Measurements from ENCODE around the gene RNGTT. TPM values are rescaled to one million over a fixed set of nuclear protein-coding genes. Genes with fewer than 3 reads are reported as not detected.

RNGTT gene
- total RNA-seq, 1 experiment from 2014 or later: 15.2 TPM

DNA sequence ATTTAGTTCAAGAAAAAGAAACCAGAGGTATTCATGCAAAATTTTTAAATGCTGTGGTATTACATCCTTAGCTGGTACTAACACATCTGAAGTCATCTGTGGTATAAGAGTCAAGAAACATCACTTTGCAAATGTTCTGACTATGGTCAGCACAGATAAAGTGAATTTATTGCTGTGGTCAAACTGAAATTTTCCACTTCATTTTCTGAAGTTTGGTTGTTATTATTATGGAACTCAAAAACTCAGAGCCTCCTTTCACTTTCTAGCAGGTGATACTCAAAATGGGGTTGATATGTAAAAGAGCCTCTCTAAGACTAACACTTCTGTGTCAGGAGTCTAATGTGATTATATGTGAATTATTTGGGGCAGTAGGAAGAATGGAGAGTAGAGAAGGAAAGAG is 257.8 kb downstream of the RNGTT start:
- Histone ChIP-seq H3K9me2 (ENCODE audit: insufficient read depth) (no peaks in the 10 kb centered on the region), H3K4me3 (no peak overlapping the region), H3F3A (ENCODE audit: insufficient read depth, low read depth) (no peaks in the 10 kb centered on the region), H3K4me1 (replicated peaks; ENCODE audit: insufficient read depth) (no peaks in the 10 kb centered on the region), H3K9me3 (ENCODE audit: insufficient read depth, low read depth) (no peaks in the 10 kb centered on the region), H4K20me1 (ENCODE audit: insufficient read depth) (no peaks in the 10 kb centered on the region; the same call in 1 of the 2 replicates), H2AFZ (no peak overlapping the region), H3K27me3 (ENCODE audit: insufficient read depth, low read depth) (no peaks in the 10 kb centered on the region), H3K27ac (no peak overlapping the region), H3K79me2 (ENCODE audit: low read depth) (no peaks in the 10 kb centered on the region), H3K36me3 (ENCODE audit: low read depth) (no peaks in the 10 kb centered on the region), H3K4me2 (no peak overlapping the region)
- intact Hi-C loops (cut with micrococcal nuclease; ENCODE audit: unreplicated experiment): no loop called here
- TF ChIP-seq, protein P1, sequence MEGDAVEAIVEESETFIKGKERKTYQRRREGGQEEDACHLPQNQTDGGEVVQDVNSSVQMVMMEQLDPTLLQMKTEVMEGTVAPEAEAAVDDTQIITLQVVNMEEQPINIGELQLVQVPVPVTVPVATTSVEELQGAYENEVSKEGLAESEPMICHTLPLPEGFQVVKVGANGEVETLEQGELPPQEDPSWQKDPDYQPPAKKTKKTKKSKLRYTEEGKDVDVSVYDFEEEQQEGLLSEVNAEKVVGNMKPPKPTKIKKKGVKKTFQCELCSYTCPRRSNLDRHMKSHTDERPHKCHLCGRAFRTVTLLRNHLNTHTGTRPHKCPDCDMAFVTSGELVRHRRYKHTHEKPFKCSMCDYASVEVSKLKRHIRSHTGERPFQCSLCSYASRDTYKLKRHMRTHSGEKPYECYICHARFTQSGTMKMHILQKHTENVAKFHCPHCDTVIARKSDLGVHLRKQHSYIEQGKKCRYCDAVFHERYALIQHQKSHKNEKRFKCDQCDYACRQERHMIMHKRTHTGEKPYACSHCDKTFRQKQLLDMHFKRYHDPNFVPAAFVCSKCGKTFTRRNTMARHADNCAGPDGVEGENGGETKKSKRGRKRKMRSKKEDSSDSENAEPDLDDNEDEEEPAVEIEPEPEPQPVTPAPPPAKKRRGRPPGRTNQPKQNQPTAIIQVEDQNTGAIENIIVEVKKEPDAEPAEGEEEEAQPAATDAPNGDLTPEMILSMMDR (conservative IDR thresholded peaks at IDR 0.05): no peak
- TF ChIP-seq EZH2 (IDR thresholded peaks at IDR 0.05; ENCODE audit: low read depth): no peak
- DNase-seq: no peak
- CTCF ChIA-PET: no interaction called here
- POLR2A ChIA-PET (ENCODE audit: unreplicated experiment): no interaction called here
- BruUV-seq (replicated peaks): no TSS peak

DNA sequence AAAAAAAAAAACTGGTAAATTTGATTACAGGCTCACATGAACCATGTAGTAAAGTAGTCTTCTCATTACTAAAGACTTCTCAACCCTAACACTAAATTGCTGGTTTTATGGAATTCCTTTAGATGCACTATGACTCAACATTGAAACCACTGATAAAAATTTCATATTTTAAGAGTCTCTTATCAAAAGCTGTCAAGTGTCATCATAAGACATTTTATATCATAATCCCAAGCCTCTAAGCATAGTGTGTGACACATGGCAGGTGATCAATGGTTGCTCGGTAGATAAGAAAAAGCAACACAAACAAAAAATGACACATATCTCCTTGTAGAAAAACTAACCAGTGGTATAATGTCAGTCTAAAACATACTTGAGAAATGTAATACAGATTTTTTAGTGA is 258.4 kb downstream of the RNGTT start:
- POLR2A ChIA-PET (ENCODE audit: unreplicated experiment): no interaction called here

DNA sequence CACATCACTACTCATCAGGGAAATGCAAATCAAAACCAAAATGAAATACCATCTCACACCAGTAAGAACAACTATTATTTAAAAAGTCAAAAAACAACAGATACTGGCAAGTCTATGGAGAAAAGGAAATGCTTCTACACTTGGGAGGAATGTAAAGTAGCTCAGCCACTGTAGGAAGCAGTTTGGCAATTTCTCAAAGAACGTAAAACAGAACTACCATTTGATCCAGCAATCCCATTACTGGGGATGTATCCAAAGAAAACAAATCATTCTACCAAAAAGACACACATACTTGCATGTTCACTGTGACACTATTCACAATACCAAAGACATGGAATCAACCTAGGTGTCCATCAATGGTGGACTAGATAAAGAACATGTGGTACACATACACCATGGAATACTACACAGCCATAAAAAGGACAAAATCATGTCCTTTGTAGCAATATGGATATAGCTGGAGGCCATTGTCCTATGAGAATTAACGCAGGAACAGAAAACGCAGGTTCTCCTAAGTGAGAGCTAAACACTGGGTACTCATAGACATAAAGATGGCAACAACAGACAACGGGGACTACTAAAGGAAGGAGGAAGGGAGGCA is 260.4 kb downstream of the RNGTT start:
- no TSS peak for BruUV-seq (replicated peaks)
- POLR2A ChIA-PET (ENCODE audit: unreplicated experiment): no interaction called here
- no peak overlapping the region for H3K4me3 ChIP-seq

More for the DNA sequence above, 258.4 kb downstream of the RNGTT start:
- Histone ChIP-seq H3K4me2 (no peak overlapping the region), H3K9me2 (ENCODE audit: insufficient read depth) (no peaks in the 10 kb centered on the region), H4K20me1 (ENCODE audit: insufficient read depth) (no peaks in the 10 kb centered on the region; the same call in 1 of the 2 replicates), H3K79me2 (ENCODE audit: low read depth) (no peaks in the 10 kb centered on the region), H3K27ac (no peak overlapping the region), H3K4me3 (no peak overlapping the region), H3K36me3 (ENCODE audit: low read depth) (no peaks in the 10 kb centered on the region), H3K27me3 (ENCODE audit: insufficient read depth, low read depth) (no peaks in the 10 kb centered on the region), H3F3A (ENCODE audit: insufficient read depth, low read depth) (no peaks in the 10 kb centered on the region), H2AFZ (no peak overlapping the region), H3K9me3 (ENCODE audit: insufficient read depth, low read depth) (no peaks in the 10 kb centered on the region), H3K4me1 (replicated peaks; ENCODE audit: insufficient read depth) (no peaks in the 10 kb centered on the region)
- intact Hi-C loops (cut with micrococcal nuclease; ENCODE audit: unreplicated experiment): no loop called here
- BruUV-seq (replicated peaks): no TSS peak
- TF ChIP-seq, protein P1 (conservative IDR thresholded peaks at IDR 0.05): no peak
- no peak for TF ChIP-seq EZH2 (IDR thresholded peaks at IDR 0.05; ENCODE audit: low read depth)
- no peak for DNase-seq
- CTCF ChIA-PET: no interaction called here

More for the DNA sequence above, 260.4 kb downstream of the RNGTT start:
- DNase-seq: no peak
- CTCF ChIA-PET: no interaction called here
- Histone ChIP-seq H3K27ac (no peak overlapping the region), H3K36me3 (ENCODE audit: low read depth) (no peaks in the 10 kb centered on the region), H3K9me2 (ENCODE audit: insufficient read depth) (no peaks in the 10 kb centered on the region), H2AFZ (no peak overlapping the region), H3K27me3 (ENCODE audit: insufficient read depth, low read depth) (no peaks in the 10 kb centered on the region), H3K79me2 (ENCODE audit: low read depth) (no peaks in the 10 kb centered on the region), H4K20me1 (ENCODE audit: insufficient read depth) (no peaks in the 10 kb centered on the region; the same call in 1 of the 2 replicates), H3K9me3 (ENCODE audit: insufficient read depth, low read depth) (no peaks in the 10 kb centered on the region), H3K4me2 (no peak overlapping the region), H3F3A (ENCODE audit: insufficient read depth, low read depth) (no peaks in the 10 kb centered on the region), H3K4me1 (replicated peaks; ENCODE audit: insufficient read depth) (no peaks in the 10 kb centered on the region)
- intact Hi-C loops (cut with micrococcal nuclease; ENCODE audit: unreplicated experiment): no loop called here
- TF ChIP-seq, protein P1 (conservative IDR thresholded peaks at IDR 0.05): no peak
- TF ChIP-seq EZH2 (IDR thresholded peaks at IDR 0.05; ENCODE audit: low read depth): no peak
